Stomach (tissue), 9 donors: Measurements from ENCODE around the gene RIN3. TPM values are rescaled to one million over a fixed set of nuclear protein-coding genes. Genes with fewer than 3 reads are reported as not detected.

Experiments
- DNase-seq, 2 donors: peaks; one replicate each; pipeline versions ENCODE4 v3.0.0 to v3.0.0-alpha.2; 2013 to 2019
- H3K27ac ChIP-seq, 5 donors: fragments of 200-600 bp in 4 of 5; sonication (generic) in 4 of 5; one replicate each; pipeline ENCODE4 v1.5.1; 2013 to 2019; ENCODE audit warnings: mild to moderate bottlenecking in 1 of 5, moderate library complexity in 1 of 5
- H3K27me3 ChIP-seq, 3 donors: fragments of 200-600 bp; sonication (generic); one replicate each; pipeline ENCODE4 v1.5.1; 2017 to 2019; ENCODE audit warnings: mixed run types in 1 of 3
- H3K36me3 ChIP-seq, 4 donors: fragments of 200-600 bp; sonication (generic); 1 replicate in 3 of 4; 2 replicates in 1 of 4; pipeline ENCODE4 v1.5.1; 2016 to 2019
- H3K4me1 ChIP-seq, 4 donors: fragments of 200-600 bp; sonication (generic); one replicate each; pipeline ENCODE4 v1.5.1; 2016 to 2019
- H3K4me3 ChIP-seq, 4 donors: fragments of 200-600 bp; sonication (generic) in 3 of 4; one replicate each; pipeline ENCODE4 v1.5.1; 2016 to 2019; ENCODE audit warnings: mild to moderate bottlenecking in 1 of 4
- H3K9me3 ChIP-seq, 4 donors: fragments of 200-600 bp; sonication (generic); one replicate each; pipeline ENCODE4 v1.5.1; 2016 to 2019
- CTCF ChIP-seq, 7 experiments: fragments of 450-650 bp in 4 of 7; fragments of 200-600 bp in 3 of 7; sonication (generic) in 3 of 7; IDR thresholded peaks; one replicate each; pipeline ENCODE4 v1.5.1; 2016 to 2019; ENCODE audit warnings: antibody characterized with exemption in 7 of 7, control low read depth in 2 of 7, mild to moderate bottlenecking in 1 of 7
- EP300 ChIP-seq: sonication (generic); formaldehyde crosslinking; IDR thresholded peaks from one replicate; pipeline ENCODE4 v1.6.1; 2017; ENCODE audit warnings: antibody characterized with exemption
- POLR2A ChIP-seq, 4 donors: fragments of 450-650 bp; IDR thresholded peaks; one replicate each; pipeline ENCODE4 v1.6.1; 2016; ENCODE audit warnings: antibody characterized with exemption in 4 of 4, control low read depth in 2 of 4, mild to moderate bottlenecking in 1 of 4, moderate library complexity in 1 of 4
- POLR2AphosphoS5 ChIP-seq, 3 donors: sonication (generic); formaldehyde crosslinking; IDR thresholded peaks; one replicate each; pipeline ENCODE4 v1.6.1; 2016; ENCODE audit warnings: antibody characterized with exemption in 3 of 3
- WGBS, 5 donors: extraction: QIAGEN DNeasy Blood & Tissue Kit in 3 of 5; methylation state at CpG; one replicate each; pipeline versions ENCODE4 v1.1.5 to v1.1.7; 2013 to 2018; 5-methylcytosine and 5-hydroxymethylcytosine counted together
- intact Hi-C: fragments of 100-400 bp; cut with DNase I; formaldehyde crosslinking; loops from one replicate; pipeline ENCODE4 v1.15.1; 2023; ENCODE audit warnings: low total_unique reads
- polyA plus RNA-seq, 3 donors: library from polyadenylated mRNA; stranded (reverse); fragments of 200-250 nt; gene quantifications; one replicate each; pipeline ENCODE4 v1.2.3, GENCODE V29; 2013
- total RNA-seq, 5 donors: library from RNA; depleted of rRNA; stranded (reverse); fragments of >200 nt; gene quantifications; one replicate each; pipeline versions ENCODE4 v1.1.0 to v1.2.3, GENCODE V29; 2014 to 2016
- donor health status: healthy with polysubstance abuse.
- donor health status: Bipolar disorder and iron deficiency.
- donor health status: healthy.

The RIN3 gene
- total and polyA plus RNA-seq, 8 donors, result 5.0 to 47.8 (median 8.0) TPM

GRCh38 chr14:92597906-92598905 is 84.6 kb downstream of the RIN3 start:
- intact Hi-C loops, result no loop called here
- no peak overlapping the region for H3K27ac ChIP-seq
- H3K36me3 ChIP-seq, result no peaks in the 10 kb centered on the region
- peaks cover 0 to 36% (median 10%) of the 10 kb centered on the region in 4 donors for H3K4me1 ChIP-seq
- WGBS, 5 donors, result 80 to 86% (median 85%) methylated on average over 4 of the region's 4 CpGs
- H3K9me3 ChIP-seq, result peaks cover 0 to 5% (median 0%) of the 10 kb centered on the region in 4 donors
- H3K27me3 ChIP-seq, result no peaks in the 10 kb centered on the region
- no peak for DNase-seq
- TF ChIP-seq POLR2A (IDR thresholded peaks at IDR 0.05), result no peak
- no peak for TF ChIP-seq POLR2AphosphoS5 (IDR thresholded peaks at IDR 0.05)
- no peak for TF ChIP-seq EP300
- TF ChIP-seq CTCF (IDR thresholded peaks at IDR 0.05), result no peak
- no peak overlapping the region for H3K4me3 ChIP-seq

DNA sequence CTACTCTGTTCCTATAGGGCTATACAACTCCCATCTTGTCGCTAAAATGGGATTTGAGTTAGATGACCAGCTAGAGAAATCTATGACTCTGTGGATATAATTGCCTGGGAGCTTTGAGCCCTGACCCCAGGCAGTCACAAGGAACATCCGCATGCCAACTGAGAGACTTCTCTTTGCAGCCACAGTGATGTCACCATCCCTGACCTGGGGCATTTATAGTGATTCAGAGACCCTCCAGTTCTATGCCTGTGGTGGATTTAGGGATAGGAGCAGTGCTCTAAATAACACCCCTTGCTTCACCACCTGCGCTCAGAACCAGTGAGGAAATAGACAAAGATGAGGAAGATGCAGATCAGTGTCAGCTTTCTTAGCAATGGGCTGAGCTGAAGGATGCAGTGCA is 86.2 kb downstream of the RIN3 start:
- WGBS, 5 donors, result 87 to 94% (median 90%) methylated on average over 3 of the region's 3 CpGs
- TF ChIP-seq POLR2AphosphoS5 (IDR thresholded peaks at IDR 0.05) (no peak), CTCF (IDR thresholded peaks at IDR 0.05) (no peak), POLR2A (IDR thresholded peaks at IDR 0.05) (no peak), EP300 (no peak)
- Histone ChIP-seq H3K27me3 (no peaks in the 10 kb centered on the region), H3K4me1 (peaks cover 0 to 44% (median 15%) of the 10 kb centered on the region in 4 donors), H3K27ac (peak overlapping the region in 3 of 5 donors; percentile 39 to 87 (median 80)), H3K36me3 (no peaks in the 10 kb centered on the region), H3K4me3 (no peak overlapping the region), H3K9me3 (peaks cover 0 to 5% (median 0%) of the 10 kb centered on the region in 4 donors)
- DNase-seq, result no peak
- intact Hi-C loops, result no loop called here

DNA sequence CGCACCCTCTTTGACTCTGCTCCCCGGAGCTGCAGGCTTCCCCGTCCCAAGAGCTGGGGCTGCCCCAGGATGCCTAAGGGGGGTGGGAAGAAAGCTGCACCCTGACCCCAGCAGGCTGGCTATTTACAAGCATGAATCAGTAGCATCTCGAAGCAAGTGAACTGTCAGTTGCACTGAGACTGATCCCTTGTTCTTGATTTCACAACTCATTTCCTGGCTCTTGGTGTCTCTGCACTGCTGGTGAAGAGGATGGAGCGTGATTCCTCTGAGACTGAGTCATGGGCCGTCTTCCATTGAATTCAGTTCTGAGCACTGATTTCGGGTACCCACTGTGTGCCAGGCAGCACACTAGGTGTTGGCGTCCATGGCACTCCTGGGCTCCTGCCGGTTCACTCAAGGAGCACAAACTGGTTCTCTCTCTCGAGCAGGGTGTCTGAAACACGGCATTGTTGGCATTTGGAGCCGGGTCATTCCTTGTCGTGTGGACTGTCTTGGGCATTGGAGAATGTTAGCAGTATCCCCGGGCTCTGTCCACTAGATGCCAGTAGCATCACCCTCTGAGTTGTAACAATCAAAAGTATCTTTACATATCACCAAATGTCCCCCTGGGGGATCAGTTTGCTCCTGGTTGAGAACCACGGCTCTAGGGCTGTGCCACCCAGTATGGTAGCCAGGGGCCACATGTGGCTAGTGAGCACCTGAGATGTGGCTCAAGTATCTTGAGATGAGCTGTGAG is 86.9 kb downstream of the RIN3 start:
- Histone ChIP-seq H3K36me3 (no peaks in the 10 kb centered on the region), H3K27me3 (no peaks in the 10 kb centered on the region), H3K4me3 (no peak overlapping the region), H3K4me1 (peaks cover 0 to 44% (median 16%) of the 10 kb centered on the region in 4 donors), H3K9me3 (peaks cover 0 to 5% (median 0%) of the 10 kb centered on the region in 4 donors), H3K27ac (peak overlapping the region in 4 of 5 donors; percentile 39 to 87 (median 80))
- intact Hi-C loops, result no loop called here
- 69 to 81% (median 75%) methylated on average over 15 of the region's 15 CpGs for WGBS, 5 donors
- TF ChIP-seq CTCF (IDR thresholded peaks at IDR 0.05) (no peak), POLR2AphosphoS5 (IDR thresholded peaks at IDR 0.05) (peak; percentile 8 to 81 (median 31))
- DNase-seq, result no peak

DNA sequence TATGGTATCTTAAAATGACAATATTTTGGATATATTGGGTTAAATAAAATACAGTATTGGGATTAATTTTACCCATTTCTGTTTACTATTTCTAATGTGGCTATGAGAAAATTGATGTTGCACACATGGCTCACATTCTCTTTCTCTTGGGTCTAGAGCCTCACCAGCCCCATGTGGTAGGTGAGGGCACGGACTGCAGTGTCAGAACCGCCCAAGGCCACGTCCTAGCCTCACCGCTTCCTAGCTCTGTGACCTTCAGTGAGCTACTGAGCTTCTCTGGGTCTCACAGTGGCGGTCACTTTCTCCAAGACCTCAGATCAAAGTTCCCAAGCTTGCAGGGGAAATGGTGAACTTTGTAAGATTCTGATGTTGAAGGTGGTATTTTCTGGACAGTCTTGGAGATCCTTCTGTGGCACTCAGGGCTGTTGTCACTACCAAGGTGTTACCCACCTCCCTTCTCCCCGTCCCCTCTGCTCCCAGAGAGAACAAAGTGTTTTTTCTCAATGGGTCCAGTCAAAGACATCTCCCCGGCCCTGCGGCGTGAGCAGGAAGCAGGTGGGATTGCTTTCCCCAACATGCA is 87.6 kb downstream of the RIN3 start:
- peaks cover 0 to 5% (median 0%) of the 10 kb centered on the region in 4 donors for H3K9me3 ChIP-seq
- WGBS, 5 donors, result 70 to 89% (median 88%) methylated on average over 9 of the region's 9 CpGs
- H3K4me1 ChIP-seq, result peaks cover 0 to 44% (median 17%) of the 10 kb centered on the region in 4 donors
- H3K27ac ChIP-seq, result peak overlapping the region in 4 of 5 donors; percentile 39 to 87 (median 80)
- intact Hi-C loops, result no loop called here
- H3K27me3 ChIP-seq, result no peaks in the 10 kb centered on the region
- no peaks in the 10 kb centered on the region for H3K36me3 ChIP-seq
- TF ChIP-seq POLR2A (IDR thresholded peaks at IDR 0.05) (no peak), CTCF (IDR thresholded peaks at IDR 0.05) (no peak), POLR2AphosphoS5 (IDR thresholded peaks at IDR 0.05) (no peak), EP300 (no peak)
- H3K4me3 ChIP-seq, result no peak overlapping the region
- DNase-seq, result no peak
